CD14-positive monocyte (primary cell): Measurements from ENCODE around the gene TPM1. TPM values are rescaled to one million over a fixed set of nuclear protein-coding genes. Genes with fewer than 3 reads are reported as not detected.

Experiments used
- DNase-seq, 3 donors: peaks; one replicate each; pipeline ENCODE4 v3.0.0-alpha.2; 2011 to 2022
- H2AFZ ChIP-seq: 2 replicates; pipeline ENCODE4 v1.6.0; 2012; ENCODE audit warnings: mild to moderate bottlenecking, low read depth, low read length, inconsistent platforms; ENCODE audit not compliant: insufficient read depth, poor library complexity, severe bottlenecking
- H3K27ac ChIP-seq, 2 donors: 1 replicate in 1 of 2; 2 replicates in 1 of 2; pipeline ENCODE4 v1.5.1; 2012 to 2013; ENCODE audit warnings: low read length in 2 of 2, control low read depth in 1 of 2, inconsistent platforms in 1 of 2, low read depth in 1 of 2, mild to moderate bottlenecking in 1 of 2
- H3K27me3 ChIP-seq, 2 donors: one replicate each; pipeline versions ENCODE4 v1.6.0 to v1.6.1; 2011 to 2013; ENCODE audit warnings: low read length in 2 of 2; ENCODE audit not compliant: control insufficient read depth in 2 of 2, insufficient read depth in 2 of 2
- H3K36me3 ChIP-seq, 2 donors: replicated peaks in 1 of 2; 1 replicate in 1 of 2; 2 replicates in 1 of 2; pipeline versions ENCODE4 v1.5.1 to v1.6.1; 2012 to 2013; ENCODE audit warnings: low read length in 2 of 2, control low read depth in 1 of 2, inconsistent platforms in 1 of 2, mild to moderate bottlenecking in 1 of 2; ENCODE audit not compliant: insufficient read depth in 2 of 2, control insufficient read depth in 1 of 2
- H3K4me1 ChIP-seq, 2 donors: 1 replicate in 1 of 2; 2 replicates in 1 of 2; pipeline versions ENCODE4 v1.5.1 to v1.6.1; 2012 to 2013; ENCODE audit warnings: low read length in 2 of 2, control low read depth in 1 of 2, inconsistent platforms in 1 of 2, mild to moderate bottlenecking in 1 of 2, moderate library complexity in 1 of 2; ENCODE audit not compliant: insufficient read depth in 2 of 2, control insufficient read depth in 1 of 2
- H3K4me2 ChIP-seq: replicated peaks from 2 replicates; pipeline ENCODE3; 2012; ENCODE audit warnings: low read length, moderate library complexity, mild to moderate bottlenecking; ENCODE audit not compliant: poor library complexity, severe bottlenecking; ENCODE audit errors: extremely low read depth
- H3K4me3 ChIP-seq, 3 experiments: fragments of 200-600 bp in 1 of 3; sonication (generic) in 1 of 3; replicated peaks in 1 of 3; 1 replicate in 2 of 3; 2 replicates in 1 of 3; pipeline ENCODE4 v1.5.1; 2011 to 2013; ENCODE audit warnings: low read length in 3 of 3, mild to moderate bottlenecking in 3 of 3, control low read depth in 2 of 3, low read depth in 2 of 3, inconsistent platforms in 1 of 3, moderate library complexity in 1 of 3
- H3K79me2 ChIP-seq: 2 replicates; pipeline ENCODE4 v1.6.0; 2012; ENCODE audit warnings: mild to moderate bottlenecking, control low read depth, inconsistent platforms, low read length, moderate library complexity; ENCODE audit not compliant: insufficient read depth
- H3K9ac ChIP-seq: 2 replicates; pipeline ENCODE4 v1.6.0; 2017; ENCODE audit warnings: low read length, mild to moderate bottlenecking; ENCODE audit not compliant: insufficient read depth, poor library complexity, severe bottlenecking
- H3K9me3 ChIP-seq, 2 donors: replicated peaks in 1 of 2; 1 replicate in 1 of 2; 2 replicates in 1 of 2; pipeline versions ENCODE4 v1.5.1 to v1.6.1; 2012 to 2013; ENCODE audit warnings: low read length in 2 of 2, control low read depth in 1 of 2; ENCODE audit not compliant: control insufficient read depth in 1 of 2, insufficient read depth in 1 of 2
- H4K20me1 ChIP-seq: 2 replicates; pipeline ENCODE4 v1.6.0; 2012; ENCODE audit warnings: mild to moderate bottlenecking, low read length, control low read depth, moderate library complexity; ENCODE audit not compliant: insufficient read depth
- H3K27ac Mint-ChIP-seq, 7 donors: one replicate each; pipeline ENCODE4 v1.8.0; 2020; ENCODE audit warnings: mild to moderate bottlenecking in 7 of 7, mixed read lengths in 7 of 7, moderate library complexity in 6 of 7, inconsistent platforms in 2 of 7
- H3K27me3 Mint-ChIP-seq, 3 donors: one replicate each; pipeline ENCODE4 v1.8.0; 2021 to 2022; ENCODE audit warnings: low read depth in 3 of 3, mild to moderate bottlenecking in 3 of 3, mixed read lengths in 3 of 3, moderate library complexity in 3 of 3, inconsistent platforms in 1 of 3
- H3K36me3 Mint-ChIP-seq, 2 donors: one replicate each; pipeline ENCODE4 v1.8.0; 2020; ENCODE audit warnings: mixed read lengths in 2 of 2, inconsistent platforms in 1 of 2, mild to moderate bottlenecking in 1 of 2
- H3K4me1 Mint-ChIP-seq: one replicate; pipeline ENCODE4 v1.8.0; 2020; ENCODE audit warnings: mild to moderate bottlenecking, mixed read lengths
- H3K4me3 Mint-ChIP-seq, 2 donors: one replicate each; pipeline ENCODE4 v1.8.0; 2020; ENCODE audit warnings: mild to moderate bottlenecking in 2 of 2, mixed read lengths in 2 of 2, moderate library complexity in 1 of 2
- H3K9me3 Mint-ChIP-seq, 7 donors: one replicate each; pipeline ENCODE4 v1.8.0; 2020 to 2022; ENCODE audit warnings: mixed read lengths in 7 of 7, mild to moderate bottlenecking in 6 of 7, moderate library complexity in 6 of 7, inconsistent platforms in 2 of 7
- CTCF ChIP-seq: fragments of 200-600 bp; IDR thresholded peaks from one replicate; pipeline ENCODE4 v1.8.0; 2022; ENCODE audit warnings: antibody characterized with exemption, mild to moderate bottlenecking
- WGBS: methylation state at CpG from one replicate; pipeline ENCODE4 v1.1.5; 2013; ENCODE audit warnings: missing lambda C conversion rate; ENCODE audit not compliant: insufficient coverage; 5-methylcytosine and 5-hydroxymethylcytosine counted together
- intact Hi-C, 2 donors: fragments of 100-400 bp; cut with micrococcal nuclease; formaldehyde crosslinking; loops; one replicate each; pipeline versions ENCODE4 v1.15.0 to v1.15.1; 2023
- polyA plus RNA-seq, 3 donors: library from polyadenylated mRNA; depleted of rRNA in 1 of 3; unstranded in 2 of 3; stranded (reverse) in 1 of 3; fragments of 300-500 nt in 2 of 3; fragments of >200 nt in 1 of 3; fragmentation: Illumina TruSeq in 2 of 3; gene quantifications; 1 replicate in 2 of 3; 2 replicates in 1 of 3; pipeline ENCODE4 v1.2.3, GENCODE V29; 2012 to 2021

TPM1 gene
- polyA plus RNA-seq, 3 donors: 11.7 to 15.9 (median 11.9) TPM

- H3K36me3 Mint-ChIP-seq: no peaks in the 10 kb centered on the region
- H3K4me1 ChIP-seq: no peaks in the 10 kb centered on the region
- no peak for DNase-seq
- H2AFZ ChIP-seq: no peak overlapping the region
- WGBS: 100% methylated on average over 3 of the region's 10 CpGs
- intact Hi-C loops: no loop called here
- no peak for TF ChIP-seq CTCF
- no peak overlapping the region for H3K27ac ChIP-seq
- H3K36me3 ChIP-seq: no peaks in the 10 kb centered on the region
- no peaks in the 10 kb centered on the region for H3K79me2 ChIP-seq
- H3K4me3 Mint-ChIP-seq: no peak overlapping the region
- H3K4me1 Mint-ChIP-seq: no peaks in the 10 kb centered on the region
- H4K20me1 ChIP-seq: no peaks in the 10 kb centered on the region
- H3K9me3 ChIP-seq: no peaks in the 10 kb centered on the region
- peaks cover 0 to 2% (median 0%) of the 10 kb centered on the region in 7 donors for H3K9me3 Mint-ChIP-seq
- H3K4me3 ChIP-seq: no peak overlapping the region
- H3K27me3 Mint-ChIP-seq: peaks cover 2 to 4% (median 2%) of the 10 kb centered on the region in 3 donors
- H3K4me2 ChIP-seq: no peak overlapping the region
- no peaks in the 10 kb centered on the region for H3K27me3 ChIP-seq
- H3K9ac ChIP-seq: no peak overlapping the region
- H3K27ac Mint-ChIP-seq: no peak overlapping the region
These were observed 38.2 kb downstream of the TPM1 start for GRCh38 chr15:63080634-63081250.

- no peak overlapping the region for H3K4me3 ChIP-seq
- H3K4me1 ChIP-seq: no peaks in the 10 kb centered on the region
- Mint-ChIP-seq H3K4me3 (no peak overlapping the region), H3K9me3 (peaks cover 0 to 2% (median 0%) of the 10 kb centered on the region in 7 donors), H3K36me3 (no peaks in the 10 kb centered on the region), H3K4me1 (no peaks in the 10 kb centered on the region), H3K27ac (peak overlapping the region in 1 of 7 donors; percentile 11), H3K27me3 (peaks cover 2 to 4% (median 3%) of the 10 kb centered on the region in 3 donors)
- H3K27me3 ChIP-seq: no peaks in the 10 kb centered on the region
- WGBS: no CpG with 5 or more reads among the region's 4 CpGs
- H3K36me3 ChIP-seq: no peaks in the 10 kb centered on the region
- H3K9me3 ChIP-seq: no peaks in the 10 kb centered on the region
- no peak overlapping the region for H3K27ac ChIP-seq
- H3K4me2 ChIP-seq: no peak overlapping the region
- H3K79me2 ChIP-seq: no peaks in the 10 kb centered on the region
- H4K20me1 ChIP-seq: no peaks in the 10 kb centered on the region
- intact Hi-C loops: no loop called here
- TF ChIP-seq CTCF: no peak
- H3K9ac ChIP-seq: no peak overlapping the region
- no peak for DNase-seq
- H2AFZ ChIP-seq: no peak overlapping the region
These were observed 39.8 kb downstream of the TPM1 start for GRCh38 chr15:63082366-63082765.
